ENCODE data around the gene CEBPA.

GRCh38 chr19:33300894-33301143 is 1.5 kb downstream of the CEBPA start:
- TF ChIP-seq CTCF (optimal IDR thresholded peaks at IDR 0.05 in 1 of 3, IDR thresholded peaks at IDR 0.05 in 1 of 3, conservative IDR thresholded peaks at IDR 0.05 in 1 of 3; ENCODE audit: extremely low read depth in 1 of 3, insufficient read depth in 2 of 3, low read length in 3 of 3) (no peak), EZH2 (IDR thresholded peaks at IDR 0.05; ENCODE audit: low read length) (no peak)
